Left renal pelvis (tissue), 4 donors: ENCODE measurements around the gene ZNF570. TPM values are rescaled to one million over a fixed set of nuclear protein-coding genes. Genes with fewer than 3 reads are reported as not detected.

Experiments used
- DNase-seq, 4 donors: peaks; one replicate each; pipeline ENCODE4 v3.0.0-alpha.2; 2013; ENCODE audit warnings: low read depth in 4 of 4, low spot score in 3 of 4
- polyA plus RNA-seq, 4 donors: library from polyadenylated mRNA; unstranded; fragments of 120-200 nt; gene quantifications; one replicate each; pipeline ENCODE4 v1.2.1, GENCODE V29; 2013; ENCODE audit not compliant: insufficient read length in 4 of 4

ZNF570 gene
- 10 to 100 TPM in 3 of 4 donors, 1 to 10 TPM in 1; 9.5 to 12.3 (median 11.3) TPM for polyA plus RNA-seq

- peak; percentile 81 to 85 (median 82) for DNase-seq
Measured at GRCh38 chr19:37468961-37469777, at the start of gene ZNF570. ZNF570 (plus strand) TSS chr19:37469356; CDS start chr19:37470355, 999 bp downstream.

GRCh38 chr19:37452500-37453245, 16.5 kb upstream of the ZNF570 start:
- DNase-seq, result no peak

GRCh38 chr19:37466277-37466797, 2.8 kb upstream of the ZNF570 start:
- no peak for DNase-seq

- peak; percentile 83 to 92 (median 88) for DNase-seq
Measured at GRCh38 chr19:37466798-37467607, 2.2 kb upstream of the ZNF570 start, which contains the start of gene ZNF569. ZNF569 (minus strand) TSS chr19:37467444; CDS start chr19:37444921, 22,523 bp downstream.

GRCh38 chr19:37467608-37468090, 1.5 kb upstream of the ZNF570 start:
- DNase-seq, result no peak

- DNase-seq, result no peak
Measured at GRCh38 chr19:37470216-37470615, 1.1 kb downstream of the ZNF570 start.

- DNase-seq, result no peak
Measured at GRCh38 chr19:37472165-37472564, 3.0 kb downstream of the ZNF570 start.

GRCh38 chr19:37484406-37485168, 15.4 kb downstream of the ZNF570 start:
- DNase-seq, result no peak

- no peak for DNase-seq
Measured at GRCh38 chr19:37492213-37492612, 23.1 kb downstream of the ZNF570 start.

- DNase-seq, result no peak
Measured at GRCh38 chr19:37505958-37506386, 36.8 kb downstream of the ZNF570 start.

- DNase-seq, result peak; percentile 78 to 86 (median 82)
Measured at GRCh38 chr19:37506387-37507166, 37.4 kb downstream of the ZNF570 start, which contains the start of gene ZNF793. ZNF793 (plus strand) TSS chr19:37506939; CDS start chr19:37523440, 16,501 bp downstream.

GRCh38 chr19:37507167-37507464, 38.0 kb downstream of the ZNF570 start:
- DNase-seq, result no peak

GRCh38 chr19:37511186-37511585, 42.0 kb downstream of the ZNF570 start:
- DNase-seq, result no peak

- DNase-seq, result no peak
Measured at GRCh38 chr19:37511821-37512220, 42.7 kb downstream of the ZNF570 start.

- DNase-seq, result no peak
Measured at GRCh38 chr19:37513397-37513796, 44.2 kb downstream of the ZNF570 start.

- DNase-seq, result no peak
Measured at GRCh38 chr19:37519890-37520289, 50.7 kb downstream of the ZNF570 start.

GRCh38 chr19:37537391-37537947, 68.3 kb downstream of the ZNF570 start:
- no peak for DNase-seq
